Measurements from ENCODE around the gene ADGRL3. TPM values are rescaled to one million over a fixed set of nuclear protein-coding genes. Genes with fewer than 3 reads are reported as not detected.

ADGRL3 gene
- not detected in 2 replicates for total RNA-seq

DNA sequence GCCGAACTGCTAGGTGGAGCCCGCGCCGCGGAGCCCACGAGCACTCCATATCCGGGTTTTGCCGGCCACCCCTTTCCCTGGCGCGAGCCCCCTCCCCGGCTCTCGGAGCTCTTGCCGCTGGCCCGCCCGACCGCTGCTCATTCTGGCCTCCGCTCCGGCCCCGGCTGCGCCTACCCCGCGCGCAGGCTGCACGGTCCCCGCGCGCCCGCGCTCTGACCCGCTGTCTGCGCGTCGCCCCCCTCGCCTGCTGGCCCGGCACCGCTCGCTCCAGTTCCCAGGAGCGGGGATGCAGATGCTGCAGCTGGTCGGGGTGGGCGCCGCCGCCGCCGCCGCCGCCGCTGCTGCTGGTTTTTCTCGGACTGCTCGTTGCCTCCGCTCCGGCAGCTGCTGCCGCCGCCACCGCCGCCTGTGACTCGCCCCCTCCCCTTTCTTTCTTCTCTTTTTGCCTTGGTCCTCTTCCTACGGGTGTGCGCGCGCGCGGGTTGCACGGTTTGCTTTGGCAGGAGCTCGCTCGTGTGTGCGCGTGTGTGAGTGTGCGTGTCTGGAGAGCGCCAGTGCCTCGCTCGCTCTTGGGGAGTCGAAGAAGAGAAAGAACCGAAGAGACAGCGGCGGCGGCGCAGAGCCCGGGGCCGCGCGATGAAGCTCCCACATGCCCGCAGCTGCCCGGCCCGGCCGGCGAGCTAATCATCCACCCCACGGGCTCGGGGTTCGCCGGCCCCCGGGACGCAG is at the start of gene ADGRL3:
Gene ADGRL3, plus strand, starts transcription at position 140 of the 729 bp plus-strand sequence.

Small RNAs within 50 kb of the gene (small RNA-seq; reads per million reads assigned to genes)
- gene RF00019 = not detected
